Hematopoietic multipotent progenitor cell treated with erythropoietin and hydrocortisone succinate and interleukin-3 and kit ligand, for 4 days (in vitro differentiated cells): ENCODE measurements around the gene NT5C.
A peak's percentile ranks its signal among the peaks of the same experiment; 100 is the strongest.
"Not testable (repeated sequence)": the region's sequence is repeated elsewhere in the genome, so short reads cannot be mapped to it uniquely, and the experiment has no call there.

Experiments
- DNase-seq: peaks from one replicate; pipeline ENCODE4 v3.0.0-alpha.2; 2015

NT5C gene

DNA sequence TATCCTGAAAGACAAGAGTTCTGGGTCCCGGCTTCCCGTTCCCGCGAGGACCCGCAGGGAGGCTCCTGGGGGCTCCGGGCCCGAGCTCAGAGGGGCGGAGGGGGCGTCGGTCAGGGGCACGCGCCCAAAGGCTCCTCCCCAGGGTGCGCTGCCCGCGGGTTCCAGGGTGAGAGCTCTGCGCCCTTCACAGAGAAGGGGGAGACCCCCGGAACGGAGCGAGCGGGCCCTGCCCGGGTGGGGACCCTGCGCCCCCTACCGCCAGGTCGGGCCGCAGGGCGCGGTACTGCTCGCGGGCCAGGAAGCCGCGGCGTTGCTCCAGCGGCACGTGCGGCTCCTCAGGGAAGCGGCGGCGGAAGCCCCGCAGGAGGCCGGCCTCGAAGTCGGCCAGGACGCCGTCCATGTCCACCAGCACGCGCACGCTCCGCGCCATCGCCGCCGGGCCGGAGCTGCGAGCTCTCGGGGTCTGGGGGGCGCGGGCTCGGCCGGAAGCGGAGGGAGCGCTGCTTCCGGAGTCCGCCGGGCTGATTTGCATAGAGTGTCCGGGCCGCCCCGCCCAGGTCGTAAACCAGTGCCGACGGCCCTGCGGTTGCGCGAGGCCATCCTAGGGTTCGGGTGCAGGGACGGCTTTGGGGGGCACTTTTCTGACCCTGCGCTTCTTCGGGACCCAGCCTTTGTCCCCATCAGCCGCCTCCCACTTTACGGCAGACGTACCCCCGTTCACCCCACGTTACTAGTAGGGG is at the start of gene NT5C:
NT5C (minus strand) TSS at position 465 of the 740 bp plus-strand sequence; CDS start at position 430, 35 bp downstream.
- peak; percentile 96 for DNase-seq

DNA sequence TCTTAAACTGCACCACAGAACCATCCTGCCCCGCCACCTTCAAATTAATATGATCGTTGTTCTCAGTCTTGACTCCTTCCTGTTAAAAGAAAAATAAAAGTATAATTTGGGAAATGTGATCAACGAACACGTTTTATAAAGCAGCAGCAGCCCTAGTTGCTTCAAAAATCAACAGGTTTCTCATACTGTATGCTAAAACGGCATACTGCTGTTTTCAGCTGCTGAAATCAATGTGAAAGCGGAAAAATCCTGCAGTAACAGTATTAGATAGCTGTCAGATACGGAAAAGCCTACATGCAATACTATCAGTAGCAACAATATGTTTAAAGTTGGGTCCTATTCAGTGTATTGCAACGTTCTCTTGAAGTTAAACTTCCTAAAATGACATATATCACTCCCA is 49.6 kb upstream of the NT5C start:
- DNase-seq = peak; percentile 27

DNA sequence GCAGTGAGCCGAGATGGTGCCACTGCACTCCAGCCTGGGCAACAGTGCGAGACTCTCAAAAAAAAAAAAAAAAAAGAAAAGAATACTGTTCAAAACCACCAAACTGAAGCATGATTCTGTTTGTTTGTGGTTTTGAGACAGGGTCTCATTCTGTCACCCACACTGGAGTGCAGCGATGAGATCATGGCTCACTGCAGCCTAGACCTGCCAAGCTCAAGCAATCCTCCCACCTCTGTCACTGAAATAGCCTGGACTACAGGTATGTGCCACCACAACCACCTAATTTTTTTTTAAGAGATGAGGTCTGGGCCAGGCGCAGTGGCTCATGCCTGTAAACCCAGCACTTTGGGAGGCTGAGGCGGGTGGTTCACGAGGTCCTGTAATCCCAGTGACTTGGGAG is 46.9 kb upstream of the NT5C start:
- DNase-seq = no peak

DNA sequence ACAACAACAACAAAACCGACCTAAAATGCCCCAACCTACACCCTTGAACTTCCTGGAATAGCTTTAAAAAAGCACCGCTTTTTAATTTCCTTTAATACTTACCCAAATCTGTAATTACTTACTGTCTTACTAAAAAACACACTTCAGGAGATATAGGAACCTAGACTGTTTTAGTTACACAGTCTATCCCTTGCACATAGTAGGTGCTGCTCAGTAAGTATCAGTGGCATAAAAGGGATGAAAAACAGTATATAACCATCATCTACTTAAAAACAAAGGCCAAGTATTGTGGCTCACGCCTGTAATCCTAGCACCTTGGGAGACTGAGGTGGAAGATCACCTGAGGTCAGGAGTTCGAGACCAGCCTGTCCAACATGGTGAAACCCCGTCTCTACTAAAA is 45.1 kb upstream of the NT5C start:
- DNase-seq = no peak

DNA sequence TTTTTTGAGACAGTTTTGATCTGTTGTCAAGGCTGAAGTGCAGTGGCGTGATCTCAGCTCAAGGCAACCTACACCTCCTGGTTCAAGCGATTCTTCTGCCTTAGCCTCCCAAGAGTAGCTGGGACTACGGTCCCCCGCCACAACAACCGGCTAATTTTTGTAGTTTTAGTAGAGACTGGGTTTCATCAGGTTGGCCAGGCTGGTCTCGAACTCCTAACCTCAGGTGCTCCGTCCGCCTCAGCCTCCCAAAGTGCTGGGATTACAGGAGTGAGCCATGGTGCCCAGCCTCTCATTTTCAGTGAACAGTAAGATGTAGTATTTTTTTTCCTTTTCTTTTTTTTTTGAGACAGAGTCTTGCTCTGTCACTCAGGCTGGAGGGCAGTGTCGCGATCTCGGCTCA is 43.5 kb upstream of the NT5C start:
- no peak for DNase-seq

DNA sequence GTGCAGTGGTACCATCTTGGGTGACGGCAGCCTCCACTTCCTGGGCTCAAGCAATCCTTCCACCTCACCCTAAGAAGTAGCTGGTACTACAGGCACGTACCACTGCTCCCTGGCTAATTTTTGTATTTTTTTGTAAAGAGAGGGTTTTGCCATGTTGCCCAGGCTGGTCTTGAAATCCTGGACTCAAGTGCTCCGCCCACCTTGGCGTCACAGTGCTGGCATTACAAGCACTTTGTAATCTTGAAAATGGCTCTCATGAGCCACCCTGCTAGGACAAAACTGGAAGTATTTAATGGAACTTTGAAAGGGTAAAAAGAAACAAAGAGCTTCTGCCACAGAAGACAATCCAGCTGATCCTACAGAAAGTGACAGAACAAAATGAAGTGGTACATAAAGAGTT is 42.0 kb upstream of the NT5C start:
- DNase-seq = no peak

DNA sequence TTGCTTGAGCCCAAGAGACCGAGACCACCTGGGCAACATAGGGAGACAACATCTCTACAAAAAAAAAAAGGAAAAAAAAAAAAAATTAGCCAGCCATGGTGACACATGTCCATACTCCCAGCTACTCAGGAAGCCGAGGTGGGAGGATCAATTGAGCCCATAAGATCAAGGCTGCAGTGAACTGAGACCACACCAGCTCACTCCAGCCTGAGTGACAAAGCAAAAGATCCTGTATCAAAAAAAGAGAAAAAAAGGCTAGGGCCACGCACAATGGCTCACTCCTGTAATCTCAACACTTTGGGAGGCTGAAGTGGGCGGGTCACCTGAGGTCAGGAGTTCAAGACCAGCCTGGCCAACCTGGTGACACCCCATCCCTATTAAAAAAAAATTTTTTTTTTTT is 37.5 kb upstream of the NT5C start:
- no peak for DNase-seq

DNA sequence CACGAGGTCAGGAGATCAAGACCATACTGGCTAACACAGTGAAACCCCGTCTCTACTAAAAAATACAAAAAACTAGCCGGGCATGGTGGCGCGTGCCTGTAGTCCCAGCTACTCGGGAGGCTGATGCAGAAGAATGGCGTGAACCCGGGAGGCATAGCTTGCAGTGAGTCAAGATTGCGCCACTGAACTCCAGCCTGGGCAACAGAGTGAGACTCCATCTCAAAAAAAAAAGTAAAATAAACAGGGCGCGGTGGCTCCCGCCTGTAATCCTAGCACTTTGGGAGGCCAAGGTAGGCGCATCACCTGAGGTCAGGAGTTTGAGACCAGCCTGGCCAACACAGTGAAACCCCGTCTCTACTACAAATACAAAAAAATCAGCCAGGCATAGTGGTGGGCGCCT is 33.1 kb upstream of the NT5C start:
- not testable (repeated sequence) for DNase-seq

DNA sequence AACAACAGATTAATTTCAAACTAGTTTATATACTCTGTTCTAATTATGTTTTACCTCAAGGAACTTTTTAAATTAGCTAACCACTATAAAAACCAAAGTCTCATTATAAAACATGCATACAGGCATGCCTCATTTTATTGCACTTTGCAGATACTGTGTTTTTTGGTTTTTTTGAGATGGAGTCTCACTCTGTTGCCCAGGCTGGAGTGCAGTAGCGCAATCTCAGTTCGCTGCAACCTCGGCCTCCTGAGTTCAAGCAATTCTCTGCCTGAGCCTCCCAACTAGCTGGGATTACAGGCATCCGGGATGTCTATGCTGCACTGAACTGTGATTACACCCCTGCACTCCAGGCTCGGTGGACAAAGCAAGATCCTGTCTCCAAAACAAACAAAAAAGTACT is 31.5 kb upstream of the NT5C start:
- DNase-seq = no peak

DNA sequence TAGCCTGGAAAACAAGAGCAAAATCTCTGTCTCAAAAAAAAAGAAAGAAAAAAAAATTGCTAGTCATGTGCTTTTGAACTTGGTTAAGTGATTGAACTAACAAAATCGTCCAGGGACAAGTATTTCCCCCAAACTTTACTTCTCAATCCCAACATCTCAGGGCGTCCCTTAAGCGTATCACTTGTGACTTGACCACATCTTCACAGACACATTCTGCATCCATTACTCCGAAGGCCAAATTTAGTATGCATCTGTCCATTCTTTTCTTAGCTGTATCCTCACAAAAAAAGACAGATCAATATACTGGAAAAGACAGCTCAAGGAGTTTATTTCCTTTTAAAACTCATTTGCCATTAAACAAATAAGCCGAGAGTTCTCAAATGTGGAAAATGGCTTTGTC is 28.7 kb upstream of the NT5C start:
- no peak for DNase-seq

DNA sequence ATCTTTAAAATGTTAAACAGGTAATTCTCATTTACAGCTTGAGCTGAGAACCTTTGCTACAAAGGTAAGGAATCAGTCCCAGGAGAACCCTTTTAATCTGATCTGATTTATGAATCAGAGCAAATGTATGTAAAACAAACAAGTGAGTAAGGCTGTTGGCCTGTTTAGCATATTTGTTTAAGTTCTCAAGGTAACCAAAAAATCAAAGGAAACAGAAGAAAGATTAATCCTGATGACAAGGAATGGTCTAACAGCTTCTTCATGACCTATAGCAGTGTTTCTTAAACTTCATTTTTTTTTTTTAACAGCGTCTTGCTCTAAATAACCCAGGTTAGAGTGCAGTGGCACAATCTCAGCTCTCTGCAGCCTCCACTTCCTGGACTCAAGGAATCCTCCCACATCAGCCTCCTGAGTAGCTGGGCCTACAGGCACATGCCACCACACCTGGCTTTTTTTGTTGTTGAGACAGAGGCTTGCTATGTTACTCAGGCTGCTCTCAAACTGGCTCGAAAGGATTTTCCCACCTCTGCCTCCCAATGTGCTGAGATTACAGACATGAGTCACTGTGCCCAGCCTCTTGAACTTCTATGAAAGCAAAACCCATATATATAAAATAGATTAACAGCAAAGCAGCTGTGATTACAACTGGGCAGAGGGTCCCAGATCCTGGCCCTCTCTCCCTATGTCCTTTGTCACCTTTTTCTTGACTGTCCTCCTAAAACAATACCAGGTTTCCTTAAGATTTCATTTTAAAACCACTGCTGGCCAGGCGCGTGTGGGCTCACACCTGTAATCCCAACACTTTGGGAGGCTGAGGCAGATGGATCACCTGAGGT is 27.9 kb upstream of the NT5C start:
- DNase-seq = no peak

DNA sequence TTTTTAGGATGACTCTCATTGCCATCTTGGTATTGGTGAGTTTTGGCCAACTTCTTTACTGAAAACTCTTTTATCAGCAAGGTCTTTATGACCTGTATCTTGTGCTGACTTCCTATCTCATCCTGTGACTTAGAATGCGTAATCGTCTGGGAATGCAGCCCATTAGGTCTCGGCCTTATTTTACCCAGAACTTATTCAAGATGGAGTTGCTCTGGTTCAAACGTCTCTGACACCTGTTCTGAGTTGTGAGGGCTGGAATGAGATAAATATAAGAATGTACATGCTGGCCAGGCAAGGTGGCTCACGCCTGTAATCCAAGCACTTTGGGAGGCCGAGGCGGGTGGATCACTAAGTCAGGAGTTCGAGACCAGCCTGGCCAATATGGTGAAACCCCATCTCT is 26.9 kb upstream of the NT5C start:
- not testable (repeated sequence) for DNase-seq

DNA sequence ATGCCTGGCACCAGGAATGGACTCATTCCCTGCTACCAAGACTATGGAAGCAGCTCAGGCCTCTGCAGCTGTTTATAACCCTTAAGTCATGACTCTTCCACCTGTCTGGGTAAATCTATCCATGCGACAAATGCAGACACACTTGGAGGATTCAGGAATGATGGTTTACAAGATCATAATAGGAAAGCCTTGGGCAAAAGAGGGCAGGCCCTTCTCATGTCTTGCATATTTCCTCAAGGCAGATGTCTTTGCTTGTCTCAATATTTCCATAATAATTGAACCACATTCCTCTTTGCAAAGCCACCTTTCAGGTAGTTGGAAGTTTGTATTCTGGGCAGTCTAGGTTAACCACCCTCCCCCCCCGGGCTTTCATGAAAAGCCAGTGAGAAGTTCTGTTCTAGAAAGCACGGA is 23.7 kb upstream of the NT5C start:
- no peak for DNase-seq

DNA sequence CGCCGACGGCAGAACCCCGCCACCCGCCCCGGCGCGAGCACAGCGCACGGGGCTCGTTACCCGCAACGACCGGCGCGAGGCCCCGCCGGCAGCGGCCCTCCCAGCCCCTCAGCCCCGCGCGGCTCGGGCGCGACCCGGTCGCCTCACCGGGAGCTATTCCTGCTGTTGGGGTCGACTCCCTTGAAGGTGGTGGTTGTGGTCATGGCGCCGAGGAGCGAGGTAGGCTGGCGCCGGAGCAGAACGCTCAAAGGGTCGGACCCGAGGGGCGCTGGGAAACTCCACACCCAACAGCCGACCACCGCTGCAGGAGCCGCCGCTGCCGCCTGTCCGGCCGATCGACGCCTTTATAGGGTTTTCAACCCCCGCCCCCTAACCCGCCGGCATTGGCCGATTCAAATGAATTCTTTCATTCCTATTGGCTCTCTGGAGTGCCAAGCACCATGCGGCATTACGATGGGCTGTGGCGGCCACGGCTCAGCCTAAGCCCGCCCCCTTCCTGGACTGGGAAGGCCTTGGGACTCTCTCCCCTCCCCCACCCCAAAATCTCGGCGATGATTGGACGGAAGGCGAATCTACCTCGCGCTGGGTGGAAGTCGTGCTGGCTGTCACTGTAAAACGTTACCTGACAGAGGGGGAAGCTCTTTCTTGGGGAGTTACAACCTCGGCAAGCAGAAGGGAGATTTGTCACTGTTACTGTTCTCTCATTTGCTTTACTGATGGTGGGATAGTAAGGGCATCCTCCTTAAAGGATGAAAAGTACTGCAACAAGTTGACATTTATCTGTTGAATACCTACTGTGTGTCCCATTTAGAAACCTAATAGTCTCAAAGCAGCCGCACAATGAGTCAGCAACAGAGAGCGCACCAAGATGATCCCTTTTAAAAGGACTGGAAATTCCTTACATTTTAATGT is 22.9 kb upstream of the NT5C start, which contains the start of gene JPT1:
JPT1 (minus strand) TSS at position 318 of the 912 bp plus-strand sequence; CDS start at position 203, 115 bp downstream.
- DNase-seq = peak; percentile 100

DNA sequence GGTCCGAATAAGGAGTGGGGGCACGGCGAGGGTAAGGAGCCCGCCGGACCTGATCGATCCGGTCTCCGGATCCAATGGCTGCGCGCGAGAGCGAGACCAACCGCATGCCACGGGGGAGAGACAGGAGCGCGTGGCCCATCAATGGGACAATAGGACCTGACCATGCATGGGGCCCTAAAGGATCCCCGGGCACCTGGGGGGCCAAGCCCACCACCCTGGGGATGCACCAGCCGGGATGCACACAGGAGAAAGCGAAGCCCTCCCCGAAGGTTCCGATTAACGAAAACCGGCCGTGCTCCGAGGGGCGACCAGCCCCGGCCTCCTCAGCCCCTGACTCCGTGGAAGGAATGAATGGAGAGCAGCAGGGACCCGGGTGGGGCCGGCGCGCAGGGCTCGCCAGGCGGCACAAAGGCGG is 22.2 kb upstream of the NT5C start:
- peak; percentile 50 for DNase-seq

DNA sequence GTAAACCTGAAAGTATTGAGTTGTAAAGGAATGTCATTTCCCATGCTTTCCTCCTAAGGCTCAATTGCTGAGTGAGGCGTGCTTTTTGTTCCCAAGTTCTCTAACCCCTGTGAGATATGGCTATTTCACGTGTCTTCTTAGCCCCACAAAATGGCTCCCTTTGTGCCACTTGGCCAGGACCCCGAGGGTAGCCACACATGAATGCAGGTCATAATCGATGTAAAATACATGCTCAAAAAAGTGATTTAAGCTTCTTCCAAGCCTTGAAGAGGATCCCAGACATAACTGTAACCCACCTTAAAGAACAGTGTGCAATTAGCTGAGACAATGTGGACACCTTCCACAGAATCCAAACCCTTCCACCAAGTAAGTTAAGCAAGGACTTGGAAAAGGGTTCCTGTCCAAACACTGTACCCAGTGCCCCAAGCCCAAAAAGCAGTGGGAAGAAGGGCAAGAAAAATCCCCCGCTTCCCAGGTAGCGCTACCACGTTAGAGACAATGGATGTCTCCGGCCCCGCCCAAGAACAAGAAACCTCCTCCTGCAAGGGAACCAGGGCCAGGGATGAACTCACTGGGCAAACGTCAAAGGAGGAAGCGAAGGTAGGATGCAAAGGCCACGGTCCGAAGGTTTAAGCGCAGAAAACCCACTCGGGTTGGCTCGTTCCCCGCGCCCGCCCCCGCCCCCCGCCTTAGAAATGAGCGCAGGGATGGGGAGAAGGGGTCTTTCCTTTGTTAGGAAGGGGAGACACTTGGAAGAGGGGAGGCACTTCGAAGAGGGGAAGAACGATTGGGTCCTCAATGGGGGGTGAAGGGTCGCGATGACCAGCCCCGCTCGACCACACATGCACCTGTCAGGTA is 21.6 kb upstream of the NT5C start:
- DNase-seq = peak; percentile 72

DNA sequence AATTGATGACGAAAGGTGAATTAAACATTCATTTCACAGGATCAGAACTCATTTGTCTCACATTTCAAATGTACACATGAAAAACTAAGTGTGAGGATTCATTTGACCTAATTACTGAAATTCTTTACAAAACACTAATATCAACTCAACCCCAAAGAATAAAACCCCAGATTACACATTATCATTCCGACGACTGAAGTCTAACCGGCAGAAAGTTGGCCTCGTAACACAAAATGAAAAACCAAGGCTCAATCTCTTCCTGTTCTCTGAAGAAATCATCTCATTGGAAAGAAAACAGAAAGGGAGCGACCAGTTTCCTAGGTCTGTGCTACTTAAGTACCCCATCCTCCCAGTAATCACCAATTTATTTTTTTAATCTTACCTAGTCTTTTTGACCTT is 21.0 kb upstream of the NT5C start:
- DNase-seq = no peak

DNA sequence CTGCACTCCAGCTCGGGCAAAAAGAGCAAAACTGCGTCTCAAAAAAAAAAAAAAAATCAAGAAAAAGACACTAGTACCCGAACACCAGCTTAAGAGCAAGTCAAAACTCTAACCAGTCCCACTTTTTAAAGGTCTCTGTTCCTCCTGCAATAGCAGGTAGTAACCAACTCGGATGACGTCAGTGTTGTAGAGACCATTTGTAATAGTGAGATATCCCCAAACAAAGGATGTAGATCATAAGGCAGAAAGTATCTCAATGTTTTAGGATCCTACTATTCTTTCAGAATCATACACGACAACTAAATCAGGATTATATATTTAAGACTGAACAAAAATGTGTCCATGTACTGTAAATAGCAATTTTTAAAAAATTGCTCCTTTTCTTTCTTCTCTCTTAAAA is 20.4 kb upstream of the NT5C start:
- no peak for DNase-seq

DNA sequence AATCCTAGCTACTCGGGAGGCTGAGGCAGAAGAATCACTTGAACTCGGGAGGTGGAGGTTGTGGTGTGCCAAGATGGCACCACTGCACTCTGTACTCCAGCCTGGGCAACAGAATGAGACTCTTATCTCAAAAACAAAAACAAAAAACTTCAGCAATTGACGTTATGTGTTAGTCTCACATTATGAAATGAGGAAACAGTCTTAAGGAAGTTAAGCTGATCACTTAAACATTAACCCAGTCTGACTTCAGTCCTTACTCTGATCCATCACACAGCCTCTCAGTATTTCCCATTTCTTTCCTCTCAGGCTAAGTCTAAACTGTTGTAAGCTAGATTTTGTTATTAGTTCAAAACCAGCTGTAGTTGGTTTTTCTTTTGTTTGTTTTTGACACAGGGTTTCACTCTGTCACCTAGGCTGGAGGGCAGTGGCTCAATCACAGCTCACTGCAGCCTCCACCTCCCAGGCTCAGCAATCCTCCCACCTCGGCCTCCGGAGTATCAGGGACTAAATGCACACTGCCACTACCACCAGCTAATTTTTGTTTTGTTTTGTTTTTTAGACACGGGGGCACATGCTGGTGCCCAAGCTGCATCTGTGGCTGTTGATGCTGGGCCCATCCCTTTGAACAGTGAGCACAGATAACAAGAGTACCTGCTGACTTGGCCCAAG is 16.5 kb upstream of the NT5C start:
- no peak for DNase-seq

DNA sequence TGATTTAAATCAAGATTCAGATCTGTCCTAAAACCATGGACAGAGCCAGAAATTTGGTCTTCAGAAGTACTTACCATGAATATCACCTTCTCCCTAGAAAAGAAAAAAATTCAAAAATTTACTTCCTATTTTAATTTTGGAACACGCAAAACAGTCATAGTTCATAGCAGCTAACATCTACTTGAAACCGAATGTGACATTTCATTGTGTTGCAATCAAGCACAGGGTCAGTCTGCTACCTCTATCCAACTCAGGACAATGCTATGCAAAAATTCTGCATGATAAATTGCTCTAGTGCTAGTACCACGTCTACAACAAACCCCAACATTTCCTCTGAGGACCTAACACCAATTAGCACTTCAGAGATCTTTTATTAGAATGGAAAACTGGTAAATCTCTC is 15.1 kb upstream of the NT5C start:
- no peak for DNase-seq

DNA sequence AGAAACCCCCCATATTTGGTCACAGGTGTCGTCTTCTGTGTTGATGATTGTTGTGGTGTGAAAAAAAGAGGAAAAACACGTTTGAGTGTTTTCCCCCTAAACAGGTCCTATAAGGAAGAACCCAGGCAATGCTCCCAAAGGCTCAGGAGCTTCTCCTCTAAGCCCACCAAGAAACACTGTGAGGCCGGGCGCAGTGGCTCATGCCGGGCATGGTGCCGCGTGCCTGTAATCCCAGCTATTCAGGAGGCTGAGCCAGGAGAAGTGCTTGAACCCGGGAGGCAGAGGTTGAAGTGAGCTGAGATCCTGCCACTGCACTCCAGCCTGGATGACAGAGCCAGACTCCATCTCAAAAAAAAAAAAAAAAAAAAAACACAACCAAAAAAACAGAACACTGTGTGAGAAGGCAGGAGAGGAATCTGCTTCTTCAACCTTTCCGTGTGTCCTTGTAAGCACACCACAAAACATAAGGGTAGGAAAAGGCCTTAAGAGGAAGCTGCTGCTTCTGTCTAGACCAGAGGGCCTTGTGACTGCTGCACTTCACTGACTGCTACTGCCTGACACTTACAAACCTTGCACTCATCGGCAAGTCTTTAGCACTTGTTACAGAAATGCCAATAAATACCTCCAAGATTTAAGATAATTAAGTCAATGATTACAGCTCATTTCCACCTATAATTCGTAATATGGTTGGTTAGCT is 13.4 kb upstream of the NT5C start:
- DNase-seq = no peak
